ENCODE results near the gene DYTN. TPM values are rescaled to one million over a fixed set of nuclear protein-coding genes. Genes with fewer than 3 reads are reported as not detected.

DYTN gene
- total and polyA plus RNA-seq, 4 donors, result not detected

DNA sequence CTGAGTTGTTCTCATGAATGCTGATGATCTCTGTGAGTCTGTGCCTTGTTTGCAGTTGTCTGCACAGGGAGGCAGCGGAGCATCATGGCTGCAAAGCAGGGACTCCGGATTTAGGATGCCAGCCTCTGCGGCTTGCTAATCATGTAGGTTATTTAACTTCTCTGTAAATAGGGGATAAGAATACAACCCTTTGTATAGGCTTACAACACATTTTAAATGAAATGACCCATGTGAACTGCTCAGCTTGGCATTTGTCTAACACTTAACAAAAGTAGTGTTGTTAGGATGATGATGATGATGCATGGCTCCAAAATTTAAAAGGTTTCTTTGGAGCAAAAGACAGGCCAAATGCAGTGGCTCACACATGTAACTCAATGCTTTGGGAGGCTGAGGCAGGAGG lies 19.4 kb downstream of the DYTN start:
- H3K4me1 ChIP-seq (ENCODE audit: control insufficient read depth in 4 of 4, insufficient read depth in 4 of 4, low read length in 3 of 4), result no peaks in the 10 kb centered on the region
- TF ChIP-seq EGR1 (IDR thresholded peaks at IDR 0.05; ENCODE audit: low read depth in 2 of 2), result no peak
- no peak for TF ChIP-seq REST (IDR thresholded peaks at IDR 0.05)
- TF ChIP-seq JUND (IDR thresholded peaks at IDR 0.05), result no peak
- TF ChIP-seq YY1 (IDR thresholded peaks at IDR 0.05), result no peak

DNA sequence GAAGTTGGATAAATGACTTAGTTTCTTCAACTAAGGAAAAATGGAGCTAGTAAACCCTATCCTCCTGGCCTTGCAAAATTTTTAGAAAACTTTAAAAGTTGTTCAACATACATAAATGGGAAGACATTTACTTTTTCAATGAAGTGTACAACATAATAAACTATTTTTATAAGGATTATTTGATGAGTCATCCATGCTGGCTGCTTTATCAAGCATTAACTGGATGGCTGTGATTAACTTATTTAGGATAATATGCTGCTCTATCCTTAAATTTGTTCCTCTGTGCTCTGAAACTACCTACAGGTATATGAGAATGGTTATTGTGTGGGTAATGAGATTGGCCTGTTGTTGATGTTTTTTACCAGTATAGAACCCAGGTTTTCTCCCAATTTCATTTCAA lies 21.3 kb downstream of the DYTN start:
- TF ChIP-seq RXRA (IDR thresholded peaks at IDR 0.05), result no peak
- TF ChIP-seq FOXA1 (IDR thresholded peaks at IDR 0.05), result no peak
- TF ChIP-seq SP1 (IDR thresholded peaks at IDR 0.05), result no peak
- TF ChIP-seq TAF1 (conservative IDR thresholded peaks at IDR 0.05), result no peak
- H3K27ac ChIP-seq (ENCODE audit: low read depth in 1 of 2, low read length in 2 of 2), result no peak overlapping the region
- no peak overlapping the region for H3K9ac ChIP-seq (ENCODE audit: low read depth in 1 of 2, low read length in 2 of 2)
- peaks cover 0 to 5% (median 1%) of the 10 kb centered on the region in 4 donors for H3K27me3 ChIP-seq (ENCODE audit: control insufficient read depth in 4 of 4, insufficient read depth in 4 of 4, low read length in 3 of 4)
- no peak overlapping the region for H3K4me3 ChIP-seq (ENCODE audit: low read depth in 1 of 3, low read length in 3 of 3)
- H3K4me1 ChIP-seq (ENCODE audit: control insufficient read depth in 4 of 4, insufficient read depth in 4 of 4, low read length in 3 of 4), result no peaks in the 10 kb centered on the region
- no peaks in the 10 kb centered on the region for H3K36me3 ChIP-seq (ENCODE audit: control insufficient read depth in 4 of 4, insufficient read depth in 3 of 4, low read depth in 1 of 4, low read length in 3 of 4)
- no peaks in the 10 kb centered on the region for H3K9me3 ChIP-seq (ENCODE audit: control insufficient read depth in 4 of 4, low read length in 3 of 4)
- no peak for DNase-seq (ENCODE audit: low spot score)

More for the DNA sequence above, 19.4 kb downstream of the DYTN start:
- DNase-seq (ENCODE audit: low spot score), result no peak
- WGBS, result 94% methylated on average over 3 of the region's 3 CpGs
- Histone ChIP-seq H3K27me3 (ENCODE audit: control insufficient read depth in 4 of 4, insufficient read depth in 4 of 4, low read length in 3 of 4) (peaks cover 0 to 5% (median 1%) of the 10 kb centered on the region in 4 donors), H3K9ac (ENCODE audit: low read depth in 1 of 2, low read length in 2 of 2) (no peak overlapping the region), H3K9me3 (ENCODE audit: control insufficient read depth in 4 of 4, low read length in 3 of 4) (no peaks in the 10 kb centered on the region), H3K27ac (ENCODE audit: low read depth in 1 of 2, low read length in 2 of 2) (no peak overlapping the region), H3K4me3 (ENCODE audit: low read depth in 1 of 3, low read length in 3 of 3) (no peak overlapping the region), H3K36me3 (ENCODE audit: control insufficient read depth in 4 of 4, insufficient read depth in 3 of 4, low read depth in 1 of 4, low read length in 3 of 4) (no peaks in the 10 kb centered on the region)

DNA sequence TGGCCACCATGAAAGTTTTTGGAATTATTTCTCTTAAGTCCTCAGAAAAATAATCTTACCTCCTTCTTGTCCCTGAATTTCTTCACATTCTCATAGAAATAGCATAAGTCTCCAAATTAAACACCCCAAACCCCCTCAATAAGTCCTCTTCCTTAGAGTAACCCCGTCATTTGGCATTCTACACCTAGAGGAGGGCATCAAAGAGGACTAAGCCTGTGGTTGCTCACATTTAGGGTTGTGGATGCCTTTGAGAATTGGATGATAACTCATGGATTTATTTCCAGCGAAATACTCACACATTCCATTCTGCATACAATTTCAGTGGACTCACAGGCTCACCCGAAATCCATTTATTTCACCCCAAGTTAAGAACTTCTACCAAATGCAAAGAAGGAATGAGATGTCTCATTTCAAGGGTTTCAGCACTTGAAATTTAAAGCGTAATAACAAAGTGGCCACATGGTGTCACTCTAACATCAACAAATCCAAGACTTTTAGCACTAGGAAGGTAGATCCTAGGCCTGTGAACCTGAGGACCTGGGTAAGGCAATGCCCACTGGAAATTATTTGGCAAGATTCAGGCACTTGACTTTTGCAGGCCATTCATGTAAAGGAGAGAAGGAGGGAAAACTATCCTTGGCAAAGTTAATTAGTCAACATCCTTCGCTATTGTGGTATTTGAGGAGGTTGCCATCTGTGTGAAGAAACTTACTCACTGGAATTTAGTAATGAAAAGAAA lies 24.6 kb downstream of the DYTN start:
- Histone ChIP-seq H3K9ac (ENCODE audit: low read depth in 1 of 2, low read length in 2 of 2) (no peak overlapping the region), H3K4me3 (ENCODE audit: low read depth in 1 of 3, low read length in 3 of 3) (no peak overlapping the region), H3K4me1 (ENCODE audit: control insufficient read depth in 4 of 4, insufficient read depth in 4 of 4, low read length in 3 of 4) (no peaks in the 10 kb centered on the region), H3K9me3 (ENCODE audit: control insufficient read depth in 4 of 4, low read length in 3 of 4) (no peaks in the 10 kb centered on the region), H3K27me3 (ENCODE audit: control insufficient read depth in 4 of 4, insufficient read depth in 4 of 4, low read length in 3 of 4) (no peaks in the 10 kb centered on the region), H3K27ac (ENCODE audit: low read depth in 1 of 2, low read length in 2 of 2) (no peak overlapping the region), H3K36me3 (ENCODE audit: control insufficient read depth in 4 of 4, insufficient read depth in 3 of 4, low read depth in 1 of 4, low read length in 3 of 4) (no peaks in the 10 kb centered on the region)
- TF ChIP-seq HNF4G (IDR thresholded peaks at IDR 0.05) (no peak), ZBTB33 (IDR thresholded peaks at IDR 0.05) (no peak), MAX (IDR thresholded peaks at IDR 0.05) (no peak), RAD21 (IDR thresholded peaks at IDR 0.05) (peak; percentile 88 to 90), RXRA (IDR thresholded peaks at IDR 0.05) (no peak), SP1 (IDR thresholded peaks at IDR 0.05) (no peak), REST (IDR thresholded peaks at IDR 0.05) (no peak), NR2F2 (IDR thresholded peaks at IDR 0.05) (no peak), YY1 (IDR thresholded peaks at IDR 0.05) (no peak)
- TF ChIP-seq, protein P1, sequence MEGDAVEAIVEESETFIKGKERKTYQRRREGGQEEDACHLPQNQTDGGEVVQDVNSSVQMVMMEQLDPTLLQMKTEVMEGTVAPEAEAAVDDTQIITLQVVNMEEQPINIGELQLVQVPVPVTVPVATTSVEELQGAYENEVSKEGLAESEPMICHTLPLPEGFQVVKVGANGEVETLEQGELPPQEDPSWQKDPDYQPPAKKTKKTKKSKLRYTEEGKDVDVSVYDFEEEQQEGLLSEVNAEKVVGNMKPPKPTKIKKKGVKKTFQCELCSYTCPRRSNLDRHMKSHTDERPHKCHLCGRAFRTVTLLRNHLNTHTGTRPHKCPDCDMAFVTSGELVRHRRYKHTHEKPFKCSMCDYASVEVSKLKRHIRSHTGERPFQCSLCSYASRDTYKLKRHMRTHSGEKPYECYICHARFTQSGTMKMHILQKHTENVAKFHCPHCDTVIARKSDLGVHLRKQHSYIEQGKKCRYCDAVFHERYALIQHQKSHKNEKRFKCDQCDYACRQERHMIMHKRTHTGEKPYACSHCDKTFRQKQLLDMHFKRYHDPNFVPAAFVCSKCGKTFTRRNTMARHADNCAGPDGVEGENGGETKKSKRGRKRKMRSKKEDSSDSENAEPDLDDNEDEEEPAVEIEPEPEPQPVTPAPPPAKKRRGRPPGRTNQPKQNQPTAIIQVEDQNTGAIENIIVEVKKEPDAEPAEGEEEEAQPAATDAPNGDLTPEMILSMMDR (IDR thresholded peaks at IDR 0.05; ENCODE audit: low read depth, low read length, missing input control), result peak; percentile 66
- no peak for DNase-seq (ENCODE audit: low spot score)
- 29% methylated on average over 5 of the region's 5 CpGs for WGBS

All from liver (tissue), 9 donors.